ENCODE measurements around the gene MMP23B.
"Not testable (repeated sequence)": the region's sequence is repeated elsewhere in the genome, so short reads cannot be mapped to it uniquely, and the experiment has no call there.

GRCh38 chr1:1637479-1637875 lies 5.5 kb downstream of the MMP23B start:
- not testable (repeated sequence) for TF ChIP-seq CTCF (IDR thresholded peaks at IDR 0.05; ENCODE audit: poor library complexity, severe bottlenecking); EP300 (conservative IDR thresholded peaks at IDR 0.05; ENCODE audit: poor library complexity, severe bottlenecking); REST (IDR thresholded peaks at IDR 0.05; ENCODE audit: borderline replicate concordance); POLR2AphosphoS5 (IDR thresholded peaks at IDR 0.05)
